ENCODE results near the gene KLHDC3. TPM values are rescaled to one million over a fixed set of nuclear protein-coding genes. Genes with fewer than 3 reads are reported as not detected.

KLHDC3 gene
- total and polyA plus RNA-seq, 9 of the 15 experiments (the other 6 are each of a cell fraction or from before 2014, with no cell fraction given), result 4.5 to 171 (median 107) TPM

DNA sequence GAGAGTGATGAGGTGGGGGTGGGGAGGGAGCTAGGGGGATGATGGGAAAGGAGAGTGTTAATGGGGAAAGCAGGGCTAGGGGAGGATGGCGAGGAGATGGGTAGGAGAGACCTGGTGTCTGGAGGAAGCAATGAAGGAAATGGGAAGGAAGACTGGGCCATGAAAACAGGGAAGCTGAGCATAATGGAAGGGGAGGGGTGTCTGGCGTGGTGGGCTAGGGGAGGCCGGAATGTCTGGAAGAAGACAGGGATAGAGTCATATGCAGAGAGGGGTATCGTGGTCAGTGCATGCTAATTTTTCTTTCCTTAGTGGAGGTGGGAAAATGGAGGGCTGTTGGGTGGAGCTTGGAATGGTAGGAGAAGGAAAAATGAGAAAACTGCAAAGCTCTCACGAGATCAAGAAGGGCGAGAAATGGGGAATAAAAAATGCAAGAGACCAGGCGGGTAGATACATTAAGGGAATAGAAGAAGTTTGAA, 423 bp downstream of the KLHDC3 start (continued):
- TF ChIP-seq ZNF3 (CRISPR knock-in tag; IDR thresholded peaks at IDR 0.05), result no peak
- TF ChIP-seq, protein P1, sequence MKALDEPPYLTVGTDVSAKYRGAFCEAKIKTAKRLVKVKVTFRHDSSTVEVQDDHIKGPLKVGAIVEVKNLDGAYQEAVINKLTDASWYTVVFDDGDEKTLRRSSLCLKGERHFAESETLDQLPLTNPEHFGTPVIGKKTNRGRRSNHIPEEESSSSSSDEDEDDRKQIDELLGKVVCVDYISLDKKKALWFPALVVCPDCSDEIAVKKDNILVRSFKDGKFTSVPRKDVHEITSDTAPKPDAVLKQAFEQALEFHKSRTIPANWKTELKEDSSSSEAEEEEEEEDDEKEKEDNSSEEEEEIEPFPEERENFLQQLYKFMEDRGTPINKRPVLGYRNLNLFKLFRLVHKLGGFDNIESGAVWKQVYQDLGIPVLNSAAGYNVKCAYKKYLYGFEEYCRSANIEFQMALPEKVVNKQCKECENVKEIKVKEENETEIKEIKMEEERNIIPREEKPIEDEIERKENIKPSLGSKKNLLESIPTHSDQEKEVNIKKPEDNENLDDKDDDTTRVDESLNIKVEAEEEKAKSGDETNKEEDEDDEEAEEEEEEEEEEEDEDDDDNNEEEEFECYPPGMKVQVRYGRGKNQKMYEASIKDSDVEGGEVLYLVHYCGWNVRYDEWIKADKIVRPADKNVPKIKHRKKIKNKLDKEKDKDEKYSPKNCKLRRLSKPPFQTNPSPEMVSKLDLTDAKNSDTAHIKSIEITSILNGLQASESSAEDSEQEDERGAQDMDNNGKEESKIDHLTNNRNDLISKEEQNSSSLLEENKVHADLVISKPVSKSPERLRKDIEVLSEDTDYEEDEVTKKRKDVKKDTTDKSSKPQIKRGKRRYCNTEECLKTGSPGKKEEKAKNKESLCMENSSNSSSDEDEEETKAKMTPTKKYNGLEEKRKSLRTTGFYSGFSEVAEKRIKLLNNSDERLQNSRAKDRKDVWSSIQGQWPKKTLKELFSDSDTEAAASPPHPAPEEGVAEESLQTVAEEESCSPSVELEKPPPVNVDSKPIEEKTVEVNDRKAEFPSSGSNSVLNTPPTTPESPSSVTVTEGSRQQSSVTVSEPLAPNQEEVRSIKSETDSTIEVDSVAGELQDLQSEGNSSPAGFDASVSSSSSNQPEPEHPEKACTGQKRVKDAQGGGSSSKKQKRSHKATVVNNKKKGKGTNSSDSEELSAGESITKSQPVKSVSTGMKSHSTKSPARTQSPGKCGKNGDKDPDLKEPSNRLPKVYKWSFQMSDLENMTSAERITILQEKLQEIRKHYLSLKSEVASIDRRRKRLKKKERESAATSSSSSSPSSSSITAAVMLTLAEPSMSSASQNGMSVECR (CRISPR knock-in tag; IDR thresholded peaks at IDR 0.05), result no peak; the same call in none of the 2 replicates
- TF ChIP-seq, protein P2, sequence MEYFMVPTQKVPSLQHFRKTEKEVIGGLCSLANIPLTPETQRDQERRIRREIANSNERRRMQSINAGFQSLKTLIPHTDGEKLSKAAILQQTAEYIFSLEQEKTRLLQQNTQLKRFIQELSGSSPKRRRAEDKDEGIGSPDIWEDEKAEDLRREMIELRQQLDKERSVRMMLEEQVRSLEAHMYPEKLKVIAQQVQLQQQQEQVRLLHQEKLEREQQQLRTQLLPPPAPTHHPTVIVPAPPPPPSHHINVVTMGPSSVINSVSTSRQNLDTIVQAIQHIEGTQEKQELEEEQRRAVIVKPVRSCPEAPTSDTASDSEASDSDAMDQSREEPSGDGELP (CRISPR knock-in tag; IDR thresholded peaks at IDR 0.05; ENCODE audit: borderline replicate concordance), result no peak
- TF ChIP-seq ZNF408 (CRISPR knock-in tag; IDR thresholded peaks at IDR 0.05; ENCODE audit: low read depth), result no peak
- TF ChIP-seq KLF13 (tag; IDR thresholded peaks at IDR 0.05; ENCODE audit: borderline replicate concordance, low read depth), result no peak
- TF ChIP-seq KLF16 (IDR thresholded peaks at IDR 0.05), result no peak
- no peak for TF ChIP-seq DNMT1 (IDR thresholded peaks at IDR 0.05)
- no peak for TF ChIP-seq ZNF134 (CRISPR knock-in tag; conservative IDR thresholded peaks at IDR 0.05)
- TF ChIP-seq HCFC1 (IDR thresholded peaks at IDR 0.05; ENCODE audit: low read depth, low read length), result no peak
- TF ChIP-seq, protein P3, sequence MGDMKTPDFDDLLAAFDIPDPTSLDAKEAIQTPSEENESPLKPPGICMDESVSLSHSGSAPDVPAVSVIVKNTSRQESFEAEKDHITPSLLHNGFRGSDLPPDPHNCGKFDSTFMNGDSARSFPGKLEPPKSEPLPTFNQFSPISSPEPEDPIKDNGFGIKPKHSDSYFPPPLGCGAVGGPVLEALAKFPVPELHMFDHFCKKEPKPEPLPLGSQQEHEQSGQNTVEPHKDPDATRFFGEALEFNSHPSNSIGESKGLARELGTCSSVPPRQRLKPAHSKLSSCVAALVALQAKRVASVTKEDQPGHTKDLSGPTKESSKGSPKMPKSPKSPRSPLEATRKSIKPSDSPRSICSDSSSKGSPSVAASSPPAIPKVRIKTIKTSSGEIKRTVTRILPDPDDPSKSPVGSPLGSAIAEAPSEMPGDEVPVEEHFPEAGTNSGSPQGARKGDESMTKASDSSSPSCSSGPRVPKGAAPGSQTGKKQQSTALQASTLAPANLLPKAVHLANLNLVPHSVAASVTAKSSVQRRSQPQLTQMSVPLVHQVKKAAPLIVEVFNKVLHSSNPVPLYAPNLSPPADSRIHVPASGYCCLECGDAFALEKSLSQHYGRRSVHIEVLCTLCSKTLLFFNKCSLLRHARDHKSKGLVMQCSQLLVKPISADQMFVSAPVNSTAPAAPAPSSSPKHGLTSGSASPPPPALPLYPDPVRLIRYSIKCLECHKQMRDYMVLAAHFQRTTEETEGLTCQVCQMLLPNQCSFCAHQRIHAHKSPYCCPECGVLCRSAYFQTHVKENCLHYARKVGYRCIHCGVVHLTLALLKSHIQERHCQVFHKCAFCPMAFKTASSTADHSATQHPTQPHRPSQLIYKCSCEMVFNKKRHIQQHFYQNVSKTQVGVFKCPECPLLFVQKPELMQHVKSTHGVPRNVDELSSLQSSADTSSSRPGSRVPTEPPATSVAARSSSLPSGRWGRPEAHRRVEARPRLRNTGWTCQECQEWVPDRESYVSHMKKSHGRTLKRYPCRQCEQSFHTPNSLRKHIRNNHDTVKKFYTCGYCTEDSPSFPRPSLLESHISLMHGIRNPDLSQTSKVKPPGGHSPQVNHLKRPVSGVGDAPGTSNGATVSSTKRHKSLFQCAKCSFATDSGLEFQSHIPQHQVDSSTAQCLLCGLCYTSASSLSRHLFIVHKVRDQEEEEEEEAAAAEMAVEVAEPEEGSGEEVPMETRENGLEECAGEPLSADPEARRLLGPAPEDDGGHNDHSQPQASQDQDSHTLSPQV (IDR thresholded peaks at IDR 0.05), result no peak
- no peak for TF ChIP-seq ZNF23 (CRISPR knock-in tag; IDR thresholded peaks at IDR 0.05)
- TF ChIP-seq ZNF764 (CRISPR knock-in tag; IDR thresholded peaks at IDR 0.05; ENCODE audit: low read depth), result no peak
- TF ChIP-seq ZNF347 (CRISPR knock-in tag; IDR thresholded peaks at IDR 0.05; ENCODE audit: low read depth), result no peak
- TF ChIP-seq, protein P4, sequence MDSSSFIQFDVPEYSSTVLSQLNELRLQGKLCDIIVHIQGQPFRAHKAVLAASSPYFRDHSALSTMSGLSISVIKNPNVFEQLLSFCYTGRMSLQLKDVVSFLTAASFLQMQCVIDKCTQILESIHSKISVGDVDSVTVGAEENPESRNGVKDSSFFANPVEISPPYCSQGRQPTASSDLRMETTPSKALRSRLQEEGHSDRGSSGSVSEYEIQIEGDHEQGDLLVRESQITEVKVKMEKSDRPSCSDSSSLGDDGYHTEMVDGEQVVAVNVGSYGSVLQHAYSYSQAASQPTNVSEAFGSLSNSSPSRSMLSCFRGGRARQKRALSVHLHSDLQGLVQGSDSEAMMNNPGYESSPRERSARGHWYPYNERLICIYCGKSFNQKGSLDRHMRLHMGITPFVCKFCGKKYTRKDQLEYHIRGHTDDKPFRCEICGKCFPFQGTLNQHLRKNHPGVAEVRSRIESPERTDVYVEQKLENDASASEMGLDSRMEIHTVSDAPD (CRISPR knock-in tag; IDR thresholded peaks at IDR 0.05), result no peak
- no peak for TF ChIP-seq ZNF707 (CRISPR knock-in tag; conservative IDR thresholded peaks at IDR 0.05)
- TF ChIP-seq SP2 (IDR thresholded peaks at IDR 0.05; ENCODE audit: extremely low read depth, low read depth, low read length, poor library complexity, severe bottlenecking), result no peak
- TF ChIP-seq CBX2 (IDR thresholded peaks at IDR 0.05; ENCODE audit: insufficient read depth, low read length, poor library complexity, severe bottlenecking), result no peak
- TF ChIP-seq CHCHD3 (CRISPR knock-in tag; IDR thresholded peaks at IDR 0.05), result no peak
